Body of pancreas (tissue), 4 donors: ENCODE data around the gene NXPH4.

Experiments used
- CTCF ChIP-seq, 7 experiments: fragments of 450-650 bp in 4 of 7; fragments of 200-600 bp in 3 of 7; sonication (generic) in 3 of 7; IDR thresholded peaks; one replicate each; pipeline ENCODE4 v1.5.1; 2016 to 2019; ENCODE audit warnings: antibody characterized with exemption in 7 of 7
- POLR2A ChIP-seq, 3 donors: fragments of 450-650 bp; IDR thresholded peaks; one replicate each; pipeline ENCODE4 v1.6.1; 2016; ENCODE audit warnings: antibody characterized with exemption in 3 of 3, mild to moderate bottlenecking in 2 of 3

GRCh38 chr12:57205931-57206330 is 10.7 kb upstream of the NXPH4 start:
- no peak for TF ChIP-seq POLR2A (IDR thresholded peaks at IDR 0.05)
- no peak for TF ChIP-seq CTCF (IDR thresholded peaks at IDR 0.05)
